Osteocyte (in vitro differentiated cells): Measurements from ENCODE around the gene PTPRG. TPM values are rescaled to one million over a fixed set of nuclear protein-coding genes. Genes with fewer than 3 reads are reported as not detected.

Experiments
- DNase-seq: peaks from one replicate; pipeline ENCODE4 v3.0.0; 2021; ENCODE audit warnings: mixed read lengths; ENCODE audit not compliant: unreplicated experiment; ENCODE audit errors: extremely low spot score
- H3K27ac Mint-ChIP-seq: one replicate; pipeline ENCODE4 v1.8.0; 2021; ENCODE audit warnings: mild to moderate bottlenecking, mixed read lengths; ENCODE audit not compliant: unreplicated experiment
- H3K27me3 Mint-ChIP-seq: one replicate; pipeline ENCODE4 v1.8.0; 2021; ENCODE audit warnings: mixed read lengths; ENCODE audit not compliant: unreplicated experiment
- H3K36me3 Mint-ChIP-seq: one replicate; pipeline ENCODE4 v1.8.0; 2021; ENCODE audit warnings: mixed read lengths; ENCODE audit not compliant: unreplicated experiment
- H3K4me1 Mint-ChIP-seq: one replicate; pipeline ENCODE4 v1.8.0; 2021; ENCODE audit warnings: mixed read lengths; ENCODE audit not compliant: unreplicated experiment
- H3K4me3 Mint-ChIP-seq: one replicate; pipeline ENCODE4 v1.8.0; 2021; ENCODE audit warnings: mild to moderate bottlenecking, moderate library complexity, mixed read lengths; ENCODE audit not compliant: unreplicated experiment
- H3K9me3 Mint-ChIP-seq: one replicate; pipeline ENCODE4 v1.8.0; 2021; ENCODE audit warnings: mixed read lengths; ENCODE audit not compliant: unreplicated experiment
- total RNA-seq: library from RNA; stranded (reverse); gene quantifications from 2 replicates; pipeline ENCODE4 v1.2.1, GENCODE V29; 2021
- TF ChIP-seq, protein P1 (sequence below): fragments of 200-600 bp; sonication (generic); IDR thresholded peaks from 2 replicates; pipeline ENCODE4 v1.5.0; 2021; ENCODE audit warnings: antibody characterized with exemption, mild to moderate bottlenecking, moderate library complexity

PTPRG gene
- total RNA-seq, 1 donor from 2014 or later = 48.1 TPM

DNA sequence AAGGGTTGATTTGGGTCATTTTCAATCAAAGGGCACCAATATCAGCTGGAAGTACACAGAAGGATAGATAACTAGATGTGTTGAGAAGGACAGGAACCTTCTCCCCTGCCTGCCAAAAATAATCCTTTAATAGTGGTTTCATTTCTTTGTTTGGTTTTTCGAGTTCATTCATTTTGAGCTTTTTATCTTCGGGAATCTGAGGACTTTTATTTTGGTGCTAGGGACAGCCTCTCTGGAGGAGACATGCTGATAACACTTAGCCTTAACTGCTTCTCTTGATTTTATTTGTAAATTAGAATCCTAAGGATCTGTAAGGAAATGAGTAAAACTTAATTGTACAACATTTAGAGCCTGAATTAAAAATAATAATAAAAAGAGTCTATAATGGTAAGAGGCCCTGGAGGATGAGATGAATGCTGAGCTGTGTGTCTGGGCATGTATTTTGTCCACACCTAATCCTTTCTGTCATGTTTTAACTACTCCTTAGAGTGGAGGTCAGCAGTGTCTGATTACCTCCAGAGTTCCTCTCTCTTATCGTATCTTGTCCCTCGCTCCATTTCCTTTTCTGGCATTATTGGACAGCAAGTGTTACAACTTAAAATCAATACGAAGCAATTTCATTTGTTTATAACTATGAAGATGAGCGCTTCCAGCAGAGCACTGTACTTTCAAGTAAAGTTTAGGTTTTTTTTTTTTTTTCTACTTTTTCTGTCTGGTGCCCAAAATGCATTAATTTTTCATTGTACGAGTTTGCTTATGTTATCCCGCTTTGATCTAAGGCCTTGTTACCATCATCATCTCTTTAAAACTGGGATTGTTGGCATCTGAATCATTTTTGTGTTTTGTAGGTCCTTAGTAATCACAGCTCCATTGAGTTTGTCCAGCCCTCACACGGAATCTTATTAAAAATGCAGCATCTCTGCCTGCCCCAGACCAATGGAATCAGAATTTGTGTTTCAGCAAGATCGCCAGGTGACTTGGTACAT is 22.8 kb downstream of the PTPRG start:
- H3K4me3 Mint-ChIP-seq = no peak overlapping the region
- H3K36me3 Mint-ChIP-seq = peaks cover 7% of the 10 kb centered on the region
- no peak overlapping the region for H3K27ac Mint-ChIP-seq
- peaks cover 4% of the 10 kb centered on the region for H3K9me3 Mint-ChIP-seq
- TF ChIP-seq, protein P1, sequence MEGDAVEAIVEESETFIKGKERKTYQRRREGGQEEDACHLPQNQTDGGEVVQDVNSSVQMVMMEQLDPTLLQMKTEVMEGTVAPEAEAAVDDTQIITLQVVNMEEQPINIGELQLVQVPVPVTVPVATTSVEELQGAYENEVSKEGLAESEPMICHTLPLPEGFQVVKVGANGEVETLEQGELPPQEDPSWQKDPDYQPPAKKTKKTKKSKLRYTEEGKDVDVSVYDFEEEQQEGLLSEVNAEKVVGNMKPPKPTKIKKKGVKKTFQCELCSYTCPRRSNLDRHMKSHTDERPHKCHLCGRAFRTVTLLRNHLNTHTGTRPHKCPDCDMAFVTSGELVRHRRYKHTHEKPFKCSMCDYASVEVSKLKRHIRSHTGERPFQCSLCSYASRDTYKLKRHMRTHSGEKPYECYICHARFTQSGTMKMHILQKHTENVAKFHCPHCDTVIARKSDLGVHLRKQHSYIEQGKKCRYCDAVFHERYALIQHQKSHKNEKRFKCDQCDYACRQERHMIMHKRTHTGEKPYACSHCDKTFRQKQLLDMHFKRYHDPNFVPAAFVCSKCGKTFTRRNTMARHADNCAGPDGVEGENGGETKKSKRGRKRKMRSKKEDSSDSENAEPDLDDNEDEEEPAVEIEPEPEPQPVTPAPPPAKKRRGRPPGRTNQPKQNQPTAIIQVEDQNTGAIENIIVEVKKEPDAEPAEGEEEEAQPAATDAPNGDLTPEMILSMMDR = no peak
- H3K4me1 Mint-ChIP-seq = peaks cover 11% of the 10 kb centered on the region
- no peak for DNase-seq
- H3K27me3 Mint-ChIP-seq = peaks cover 2% of the 10 kb centered on the region

DNA sequence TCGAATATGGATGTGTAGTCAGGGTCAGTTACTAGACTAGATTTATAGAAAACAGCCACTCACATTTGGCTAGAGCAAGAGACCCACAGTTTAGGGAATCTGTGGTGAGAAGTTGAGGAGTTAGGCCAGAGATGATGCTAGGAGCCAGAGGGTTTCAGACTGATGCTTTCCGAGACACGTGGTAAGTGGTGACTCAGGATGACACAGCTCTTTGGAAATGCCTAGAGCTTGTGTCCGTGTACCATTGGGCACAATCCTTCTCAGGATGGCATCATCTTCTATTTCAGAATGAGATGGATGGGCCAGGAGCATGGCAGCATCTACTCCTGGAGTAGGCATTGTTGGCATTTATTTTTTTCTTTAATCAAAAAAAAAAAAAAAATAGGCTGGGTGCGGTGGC is 28.5 kb downstream of the PTPRG start:
- Mint-ChIP-seq H3K4me3 (no peak overlapping the region), H3K4me1 (peaks cover 15% of the 10 kb centered on the region), H3K9me3 (no peaks in the 10 kb centered on the region), H3K36me3 (peaks cover 4% of the 10 kb centered on the region), H3K27ac (no peak overlapping the region), H3K27me3 (no peaks in the 10 kb centered on the region)
- TF ChIP-seq, protein P1 = no peak
- no peak for DNase-seq

DNA sequence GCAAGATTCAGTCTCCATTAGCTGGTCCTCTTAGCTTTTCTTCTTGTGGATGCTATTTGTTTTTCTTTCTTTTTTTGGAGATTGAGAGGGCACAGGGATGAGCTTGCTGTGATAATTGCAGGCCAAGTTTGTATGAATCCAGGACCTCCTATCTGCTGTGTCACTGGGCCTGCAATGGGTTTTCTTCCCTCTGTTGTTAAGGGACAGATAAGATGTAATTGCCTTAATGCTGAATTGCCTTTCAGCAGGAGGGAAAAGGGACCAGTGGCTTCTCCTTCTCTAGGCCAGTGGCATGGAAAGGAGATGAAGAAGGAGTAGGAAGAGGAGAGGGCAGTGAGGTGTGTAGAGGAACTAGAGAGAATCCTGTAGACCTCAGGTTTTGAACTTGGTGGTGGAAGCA is 29.9 kb downstream of the PTPRG start:
- peaks cover 29% of the 10 kb centered on the region for H3K4me1 Mint-ChIP-seq

DNA sequence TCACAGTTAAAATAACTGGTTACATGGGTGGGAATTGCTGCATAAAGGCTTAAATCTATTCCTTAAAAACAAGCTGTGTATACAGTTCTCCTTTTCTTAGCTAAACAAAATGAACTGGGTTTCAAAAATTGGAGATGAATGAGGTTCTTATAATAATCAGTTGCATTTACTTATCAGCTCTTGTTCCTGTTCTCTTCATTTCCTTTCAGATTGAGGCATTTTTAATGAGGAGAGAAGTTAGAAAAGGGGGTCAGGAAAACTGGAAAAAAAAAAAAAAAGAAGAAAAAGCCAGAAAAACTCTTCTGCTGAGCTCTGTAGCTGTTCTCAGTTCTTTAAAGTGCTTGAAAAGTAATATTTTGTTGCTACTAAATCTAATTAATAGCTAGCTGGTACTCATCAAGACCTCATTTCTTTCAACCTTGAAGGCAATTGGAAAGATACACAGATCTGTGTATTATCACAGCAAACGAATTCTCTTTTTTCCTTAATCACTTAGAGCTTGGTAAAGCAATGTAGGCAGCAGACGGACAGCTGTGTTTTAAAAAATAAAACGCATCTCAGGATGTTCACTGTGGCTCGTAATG is 32.2 kb downstream of the PTPRG start:
- Mint-ChIP-seq H3K9me3 (no peaks in the 10 kb centered on the region), H3K27me3 (no peaks in the 10 kb centered on the region), H3K4me1 (peaks cover 31% of the 10 kb centered on the region), H3K36me3 (no peaks in the 10 kb centered on the region), H3K4me3 (no peak overlapping the region), H3K27ac (no peak overlapping the region)
- TF ChIP-seq, protein P1 = no peak
- no peak for DNase-seq

More for the DNA sequence above, 29.9 kb downstream of the PTPRG start:
- Mint-ChIP-seq H3K36me3 (peaks cover 2% of the 10 kb centered on the region), H3K4me3 (no peak overlapping the region), H3K27ac (no peak overlapping the region), H3K27me3 (no peaks in the 10 kb centered on the region), H3K9me3 (no peaks in the 10 kb centered on the region)
- DNase-seq = no peak
- TF ChIP-seq, protein P1 = no peak
